T-cell (primary cell): ENCODE measurements around the gene RAI14. TPM values are rescaled to one million over a fixed set of nuclear protein-coding genes. Genes with fewer than 3 reads are reported as not detected.
"Not testable (repeated sequence)": the region's sequence is repeated elsewhere in the genome, so short reads cannot be mapped to it uniquely, and the experiment has no call there.

Experiments
- ATAC-seq, 4 experiments: fragments of 200-7000 bp in 3 of 4; fragments of 150-1000 bp in 1 of 4; cut with Tn5 transposase; replicated peaks in 1 of 4; 1 replicate in 3 of 4; 2 replicates in 1 of 4; pipeline ENCODE4 v1.10.0; 2021; ENCODE audit warnings: moderate library complexity in 3 of 4, mild to moderate bottlenecking in 2 of 4, moderate number of reproducible peaks in 1 of 4
- CTCF ChIA-PET, 2 donors: fragments of 300-600 bp; sonication (Branson Sonifier 250); formaldehyde crosslinking; loops; one replicate each; lab custom pipeline; 2022; ENCODE audit warnings: antibody characterized with exemption in 2 of 2; lab: Charles Lee
- POLR2A ChIA-PET, 2 donors: fragments of 300-600 bp; sonication (Branson Sonifier 250); formaldehyde crosslinking; loops; one replicate each; lab custom pipeline; 2022; ENCODE audit warnings: antibody characterized with exemption in 2 of 2; lab: Charles Lee
- DNase-seq, 35 experiments: peaks; one replicate each; pipeline versions ENCODE4 v3.0.0 to v3.0.0-alpha.2; 2013 to 2023
- H3K27ac ChIP-seq: one replicate; pipeline ENCODE4 v1.5.1; 2013; ENCODE audit warnings: low read length
- H3K27me3 ChIP-seq, 2 experiments: replicated peaks in 1 of 2; 1 replicate in 1 of 2; 2 replicates in 1 of 2; pipeline versions ENCODE4 v1.6.1 to v1.7.0; 2013; ENCODE audit warnings: low read length in 1 of 2, mixed read lengths in 1 of 2; ENCODE audit not compliant: control insufficient read depth in 2 of 2, insufficient read depth in 2 of 2; ENCODE audit errors: extremely low read depth in 1 of 2
- H3K36me3 ChIP-seq, 2 donors: 1 replicate in 1 of 2; 2 replicates in 1 of 2; pipeline versions ENCODE4 v1.6.1 to v1.7.0; 2013; ENCODE audit warnings: low read length in 1 of 2; ENCODE audit not compliant: control insufficient read depth in 2 of 2, insufficient read depth in 1 of 2; ENCODE audit errors: extremely low read depth in 1 of 2
- H3K4me1 ChIP-seq, 2 experiments: 1 replicate in 1 of 2; 2 replicates in 1 of 2; pipeline versions ENCODE4 v1.6.1 to v1.7.0; 2013; ENCODE audit warnings: low read length in 2 of 2, mixed read lengths in 1 of 2; ENCODE audit not compliant: insufficient read depth in 2 of 2, control insufficient read depth in 1 of 2; ENCODE audit errors: extremely low read depth in 1 of 2
- H3K4me3 ChIP-seq, 2 donors: 1 replicate in 1 of 2; 2 replicates in 1 of 2; pipeline versions ENCODE4 v1.5.1 to v1.7.0; 2013; ENCODE audit warnings: mild to moderate bottlenecking in 2 of 2, low read length in 1 of 2, moderate library complexity in 1 of 2; ENCODE audit not compliant: control insufficient read depth in 1 of 2; ENCODE audit errors: extremely low read depth in 1 of 2
- H3K9me3 ChIP-seq: 2 replicates; pipeline ENCODE4 v1.7.0; 2013
- H3K27ac Mint-ChIP-seq, 2 donors: one replicate each; pipeline ENCODE4 v1.8.0; 2020 to 2021; ENCODE audit warnings: mild to moderate bottlenecking in 2 of 2, mixed read lengths in 2 of 2
- H3K27me3 Mint-ChIP-seq, 2 donors: one replicate each; pipeline ENCODE4 v1.8.0; 2021 to 2022; ENCODE audit warnings: mixed read lengths in 2 of 2
- H3K36me3 Mint-ChIP-seq: one replicate; pipeline ENCODE4 v1.8.0; 2021; ENCODE audit warnings: mixed read lengths
- H3K4me1 Mint-ChIP-seq, 3 donors: one replicate each; pipeline ENCODE4 v1.8.0; 2020 to 2022; ENCODE audit warnings: mixed read lengths in 3 of 3, mild to moderate bottlenecking in 1 of 3
- H3K4me3 Mint-ChIP-seq, 3 donors: one replicate each; pipeline ENCODE4 v1.8.0; 2020 to 2022; ENCODE audit warnings: mild to moderate bottlenecking in 3 of 3, mixed read lengths in 3 of 3, moderate library complexity in 3 of 3
- H3K9me3 Mint-ChIP-seq, 3 donors: one replicate each; pipeline ENCODE4 v1.8.0; 2020 to 2022; ENCODE audit warnings: mixed read lengths in 3 of 3
- WGBS: methylation state at CpG from one replicate; pipeline ENCODE4 v1.1.5; 2013; ENCODE audit warnings: missing lambda C conversion rate; ENCODE audit not compliant: insufficient coverage; 5-methylcytosine and 5-hydroxymethylcytosine counted together
- total RNA-seq, 35 experiments: library from RNA in 6 of 35; stranded (reverse) in 6 of 35; fragments of 120-200 nt in 1 of 35; gene quantifications; one replicate each; pipeline versions ENCODE4 v1.2.1 to v1.2.4 and lab custom pipeline; 2013 to 2026

RAI14 gene
- total RNA-seq, 5 donors from 2014 or later (not counting 1 experiment from before 2014, with no cell fraction given), result 0.59 to 2.2 (median 0.96) TPM

- H3K27me3 ChIP-seq, H3K27me3 Mint-ChIP-seq, H3K27ac Mint-ChIP-seq, H3K4me3 Mint-ChIP-seq, H3K36me3 Mint-ChIP-seq, H3K27ac ChIP-seq, H3K4me1 ChIP-seq, H3K4me1 Mint-ChIP-seq, H3K9me3 ChIP-seq, ATAC-seq, H3K4me3 ChIP-seq, DNase-seq, H3K9me3 Mint-ChIP-seq, POLR2A ChIA-PET, H3K36me3 ChIP-seq: not testable (repeated sequence)
- 84% methylated on average over 4 of the region's 5 CpGs for WGBS
- CTCF ChIA-PET, result interaction anchor here in 1 of 2 donors (0.7 kb wide), 1 partner anchor 1883 kb away, joined by 3 read pairs; no protein-coding TSS in a partner anchor
These were observed 103.1 kb downstream of the RAI14 start for GRCh38 chr5:34759213-34759612.

GRCh38 chr5:34765662-34766061 lies 109.5 kb downstream of the RAI14 start:
- Mint-ChIP-seq H3K27ac (no peak overlapping the region), H3K27me3 (peaks cover 4 to 8% of the 10 kb centered on the region in 2 donors), H3K4me1 (no peaks in the 10 kb centered on the region), H3K9me3 (no peaks in the 10 kb centered on the region), H3K36me3 (no peaks in the 10 kb centered on the region), H3K4me3 (no peak overlapping the region)
- DNase-seq, result no peak
- no peaks in the 10 kb centered on the region for H3K9me3 ChIP-seq
- no peaks in the 10 kb centered on the region for H3K36me3 ChIP-seq
- no peaks in the 10 kb centered on the region for H3K4me1 ChIP-seq
- no peak overlapping the region for H3K4me3 ChIP-seq
- H3K27ac ChIP-seq, result no peak overlapping the region
- POLR2A ChIA-PET, result no interaction called here
- 100% methylated on average over 1 of the region's 1 CpG for WGBS
- no peak for ATAC-seq
- H3K27me3 ChIP-seq, result peaks cover 0 to 17% of the 10 kb centered on the region in 2 experiments
- CTCF ChIA-PET, result no interaction called here

GRCh38 chr5:34767180-34767579 lies 111.1 kb downstream of the RAI14 start:
- 65% methylated on average over 4 of the region's 7 CpGs for WGBS
- DNase-seq (no peak), ATAC-seq (no peak)
- ChIA-PET POLR2A (no interaction called here), CTCF (no interaction called here)
- Mint-ChIP-seq H3K4me1 (no peaks in the 10 kb centered on the region), H3K27ac (no peak overlapping the region), H3K9me3 (no peaks in the 10 kb centered on the region), H3K27me3 (peaks cover 4 to 8% of the 10 kb centered on the region in 2 donors), H3K36me3 (no peaks in the 10 kb centered on the region), H3K4me3 (no peak overlapping the region)
- no peaks in the 10 kb centered on the region for H3K36me3 ChIP-seq
- peaks cover 0 to 14% of the 10 kb centered on the region in 2 experiments for H3K27me3 ChIP-seq
- no peak overlapping the region for H3K4me3 ChIP-seq
- H3K27ac ChIP-seq, result no peak overlapping the region
- H3K9me3 ChIP-seq, result no peaks in the 10 kb centered on the region
- no peaks in the 10 kb centered on the region for H3K4me1 ChIP-seq

- Histone ChIP-seq H3K27ac (no peak overlapping the region), H3K9me3 (no peaks in the 10 kb centered on the region), H3K4me3 (no peak overlapping the region), H3K4me1 (no peaks in the 10 kb centered on the region), H3K36me3 (no peaks in the 10 kb centered on the region), H3K27me3 (peaks cover 0 to 16% of the 10 kb centered on the region in 2 experiments)
- 20% methylated on average over 1 of the region's 4 CpGs for WGBS
- no peaks in the 10 kb centered on the region for H3K36me3 Mint-ChIP-seq
- H3K4me1 Mint-ChIP-seq, result no peaks in the 10 kb centered on the region
- ChIA-PET CTCF (no interaction called here), POLR2A (no interaction called here)
- peaks cover 14 to 18% of the 10 kb centered on the region in 2 donors for H3K27me3 Mint-ChIP-seq
- ATAC-seq (no peak), DNase-seq (no peak)
- no peak overlapping the region for H3K27ac Mint-ChIP-seq
- H3K4me3 Mint-ChIP-seq, result no peak overlapping the region
- H3K9me3 Mint-ChIP-seq, result peaks cover 6 to 8% (median 8%) of the 10 kb centered on the region in 3 donors
These were observed 114.4 kb downstream of the RAI14 start for GRCh38 chr5:34770486-34770885.

- H3K27me3 ChIP-seq, result peaks cover 0 to 12% of the 10 kb centered on the region in 2 experiments
- no peak for DNase-seq
- POLR2A ChIA-PET, result no interaction called here
- Mint-ChIP-seq H3K4me3 (no peak overlapping the region), H3K27me3 (peaks cover 17 to 24% of the 10 kb centered on the region in 2 donors), H3K27ac (no peak overlapping the region), H3K9me3 (peaks cover 6 to 14% (median 8%) of the 10 kb centered on the region in 3 donors), H3K4me1 (no peaks in the 10 kb centered on the region), H3K36me3 (no peaks in the 10 kb centered on the region)
- H3K27ac ChIP-seq, result no peak overlapping the region
- H3K9me3 ChIP-seq, result no peaks in the 10 kb centered on the region
- H3K4me1 ChIP-seq, result no peaks in the 10 kb centered on the region
- CTCF ChIA-PET, result no interaction called here
- H3K4me3 ChIP-seq, result no peak overlapping the region
- no peaks in the 10 kb centered on the region for H3K36me3 ChIP-seq
- no peak for ATAC-seq
- 45% methylated on average over 3 of the region's 5 CpGs for WGBS
These were observed 114.9 kb downstream of the RAI14 start for GRCh38 chr5:34771076-34771475.

GRCh38 chr5:34772267-34773098 lies 116.4 kb downstream of the RAI14 start:
- Mint-ChIP-seq H3K4me1 (no peaks in the 10 kb centered on the region), H3K4me3 (no peak overlapping the region), H3K9me3 (peaks cover 6 to 14% (median 8%) of the 10 kb centered on the region in 3 donors), H3K27ac (no peak overlapping the region), H3K27me3 (peaks cover 17 to 24% of the 10 kb centered on the region in 2 donors), H3K36me3 (no peaks in the 10 kb centered on the region)
- WGBS, result 86% methylated on average over 1 of the region's 4 CpGs
- Histone ChIP-seq H3K36me3 (no peaks in the 10 kb centered on the region), H3K9me3 (no peaks in the 10 kb centered on the region), H3K27me3 (peaks cover 0 to 12% of the 10 kb centered on the region in 2 experiments), H3K4me3 (no peak overlapping the region), H3K27ac (no peak overlapping the region), H3K4me1 (no peaks in the 10 kb centered on the region)
- ATAC-seq (no peak), DNase-seq (peak in 1 of 35 experiments; percentile 0)
- ChIA-PET CTCF (no interaction called here), POLR2A (no interaction called here)
